ENCODE measurements around the gene FMN1. TPM values are rescaled to one million over a fixed set of nuclear protein-coding genes. Genes with fewer than 3 reads are reported as not detected.

FMN1 gene
- total RNA-seq, 1 donor from 2014 or later = 2.2 TPM

DNA sequence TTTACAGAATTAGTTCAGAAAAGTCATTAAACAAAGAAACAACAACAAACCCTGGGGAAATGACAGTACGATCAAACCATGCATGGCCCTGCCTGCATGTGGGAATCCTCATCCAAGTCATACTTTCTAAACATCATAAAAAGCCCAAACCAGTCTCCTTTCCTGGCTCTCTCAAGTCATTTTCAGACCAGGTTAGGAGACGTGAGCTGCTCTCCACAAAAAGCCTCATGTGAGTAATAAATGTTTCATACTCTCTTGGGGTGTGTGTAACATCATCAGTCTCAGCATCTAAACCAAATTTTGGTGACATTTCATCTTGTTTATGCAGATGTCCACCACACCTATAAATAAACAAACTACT, 457.8 kb downstream of the FMN1 start:
- intact Hi-C loops (cut with DNase I) = no loop called here
- no peak for DNase-seq (ENCODE audit: low spot score)

DNA sequence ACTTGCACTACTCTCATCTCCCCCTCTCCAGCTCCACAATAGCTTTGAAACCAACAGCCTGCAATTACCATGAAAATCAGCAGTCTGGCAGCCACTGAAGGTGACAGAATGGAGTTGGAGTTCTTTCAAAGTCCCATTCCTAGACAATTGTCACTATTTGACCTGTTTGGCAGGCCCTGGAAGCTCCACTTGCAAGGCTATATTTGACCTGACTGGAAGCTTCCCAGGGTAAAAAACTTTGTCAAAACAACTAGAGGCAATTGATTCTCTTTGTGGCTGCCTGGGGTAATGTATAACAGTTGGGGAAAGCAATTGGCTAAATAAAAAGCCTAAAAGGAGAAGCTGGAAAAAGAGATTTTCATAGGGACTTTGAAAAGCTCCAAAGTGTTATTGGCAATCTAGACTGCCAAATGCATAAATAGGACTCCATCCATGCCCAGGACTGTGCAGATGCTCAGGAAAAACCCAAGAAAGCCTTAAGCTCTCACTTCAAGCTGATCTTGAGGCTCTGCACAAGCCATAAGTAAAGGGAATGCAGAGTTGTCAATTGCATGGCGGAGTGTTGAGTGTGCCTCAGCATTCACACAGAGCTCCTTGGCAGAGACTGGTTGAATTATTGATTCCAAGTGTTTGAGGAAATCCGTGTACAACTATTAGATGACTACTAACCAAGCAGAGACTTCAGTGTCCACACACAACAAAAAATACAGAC, 458.4 kb downstream of the FMN1 start:
- intact Hi-C loops (cut with DNase I) = no loop called here
- DNase-seq (ENCODE audit: low spot score) = no peak

DNA sequence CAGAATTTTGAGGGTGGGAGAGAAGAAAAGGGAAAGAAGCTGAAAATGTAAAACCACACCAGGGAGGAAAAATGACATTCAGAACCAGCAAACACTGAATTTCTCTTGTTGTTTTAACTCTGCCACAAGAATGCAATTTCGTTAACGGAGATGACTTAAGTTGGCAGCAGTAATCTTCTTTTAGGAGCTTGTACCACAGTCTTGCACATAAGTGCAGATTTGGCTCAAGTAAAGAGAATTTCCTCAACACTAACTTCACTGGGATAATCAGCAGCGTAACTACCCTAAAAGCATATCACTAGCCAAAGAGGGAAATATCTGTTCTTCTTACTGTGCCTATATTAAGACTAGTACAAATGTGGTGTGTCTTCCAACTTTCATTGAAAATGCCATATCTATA, 461.2 kb downstream of the FMN1 start:
- DNase-seq (ENCODE audit: low spot score) = no peak
- intact Hi-C loops (cut with DNase I) = no loop called here

GRCh38 chr15:32732574-32733157, 461.8 kb downstream of the FMN1 start:
- intact Hi-C loops (cut with DNase I) = no loop called here
- DNase-seq (ENCODE audit: low spot score) = no peak

- intact Hi-C loops (cut with DNase I) = no loop called here
- no peak for DNase-seq (ENCODE audit: low spot score)
Measured at GRCh38 chr15:32730677-32731654, 463.5 kb downstream of the FMN1 start.

- intact Hi-C loops (cut with DNase I) = no loop called here
- no peak for DNase-seq (ENCODE audit: low spot score)
Measured at GRCh38 chr15:32729700-32730395, 464.7 kb downstream of the FMN1 start.

DNA sequence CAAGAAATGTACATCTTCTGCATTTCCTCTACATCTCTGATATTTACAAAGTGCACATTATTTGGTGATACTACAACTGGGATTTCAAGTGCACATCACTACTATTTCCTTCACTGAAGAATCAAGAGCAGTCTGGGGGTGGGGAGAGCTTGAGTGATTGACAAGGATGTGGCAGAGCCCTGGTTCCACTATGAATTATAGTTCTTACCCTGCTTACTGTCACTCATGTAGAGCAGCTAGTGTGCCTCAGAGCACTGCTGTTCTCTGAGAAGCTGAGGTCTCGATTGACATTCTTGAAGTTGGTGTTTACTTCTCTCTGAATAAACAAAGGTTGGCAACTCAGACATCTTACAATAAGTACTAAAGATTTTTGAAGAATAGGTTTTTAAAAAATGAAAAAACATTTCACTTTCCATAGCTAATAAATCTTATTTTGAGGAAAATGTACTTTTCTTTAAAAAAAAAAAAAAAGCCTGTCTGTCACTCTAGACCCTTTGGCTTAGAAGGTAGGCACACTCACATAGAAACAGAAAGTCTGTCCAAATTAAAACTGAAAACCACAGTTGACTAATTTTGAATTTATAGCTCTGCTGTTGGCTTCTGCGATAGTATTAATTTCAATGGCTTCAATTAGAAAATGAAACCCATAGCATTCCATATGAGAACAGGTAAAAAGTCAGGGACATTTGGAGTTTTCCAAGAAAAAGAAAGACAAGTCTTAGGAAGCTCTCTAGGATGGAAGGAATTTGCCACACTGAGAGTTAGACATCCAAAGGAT, 471.2 kb downstream of the FMN1 start:
- no peak for DNase-seq (ENCODE audit: low spot score)
- intact Hi-C loops (cut with DNase I) = no loop called here

DNA sequence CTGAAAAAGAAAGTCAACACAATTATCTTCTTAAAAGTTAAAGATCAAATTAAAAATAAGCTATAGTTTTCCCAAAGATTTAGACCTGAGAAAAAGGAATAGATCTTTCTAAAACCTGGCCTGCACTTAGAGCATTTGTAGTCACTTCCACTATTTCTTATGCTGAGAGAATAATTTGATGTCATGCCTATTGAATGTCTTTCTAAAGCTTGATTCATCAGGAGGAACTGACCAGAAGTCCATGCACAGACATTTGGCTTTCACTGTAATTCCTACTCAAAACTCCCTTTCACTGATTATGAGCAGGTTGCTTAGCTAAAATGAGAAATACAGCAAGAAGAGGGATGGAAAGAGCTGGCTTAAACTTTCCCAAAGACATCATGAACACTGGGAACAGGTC, 472.4 kb downstream of the FMN1 start:
- intact Hi-C loops (cut with DNase I) = no loop called here

GRCh38 chr15:32721596-32721995, 472.9 kb downstream of the FMN1 start:
- intact Hi-C loops (cut with DNase I) = no loop called here
- no peak for DNase-seq (ENCODE audit: low spot score)

More for the DNA sequence above, 472.4 kb downstream of the FMN1 start:
- no peak for DNase-seq (ENCODE audit: low spot score)

DNA sequence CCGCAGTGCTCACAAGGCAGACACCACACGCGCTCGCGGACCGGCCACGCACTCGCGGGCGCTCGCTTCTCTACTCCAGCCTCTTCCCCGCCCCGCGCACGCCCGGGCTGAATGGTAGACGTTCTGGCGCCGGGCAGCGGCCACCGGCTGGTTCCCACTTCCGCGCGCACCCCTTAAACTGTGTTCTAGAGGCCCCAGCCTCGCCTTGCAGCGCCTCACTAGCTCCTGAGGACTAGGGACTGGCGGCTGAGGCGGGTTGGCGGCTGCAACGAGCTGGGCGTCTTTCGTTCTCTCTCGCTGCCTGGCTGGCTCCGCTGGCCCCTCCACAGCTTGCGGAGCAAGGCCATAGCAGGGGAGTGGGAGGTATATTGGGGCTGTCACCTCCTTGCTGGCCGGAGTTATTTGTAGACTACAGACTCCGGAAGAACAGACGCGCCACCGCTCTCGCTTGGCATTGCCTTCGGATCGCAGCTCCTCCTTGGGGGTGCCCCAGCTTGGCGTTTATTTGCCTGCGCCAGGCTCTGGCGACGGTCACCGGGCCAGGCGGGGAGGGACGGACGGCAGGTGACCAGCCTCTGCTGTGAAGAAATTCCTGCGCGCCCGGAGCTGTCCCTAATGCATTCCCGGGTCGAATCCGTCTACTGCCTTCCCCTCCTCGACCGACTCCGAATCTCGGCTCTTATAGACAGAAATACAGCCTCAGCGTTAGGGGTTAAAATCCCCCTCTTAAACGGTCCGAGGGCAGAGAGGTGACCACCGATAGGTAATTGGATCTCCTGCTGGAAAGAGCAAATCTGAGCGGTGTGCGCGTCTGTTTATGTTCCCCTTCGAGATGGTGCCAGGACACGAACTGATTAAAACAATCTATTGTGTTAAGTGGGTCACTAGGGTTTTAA, 475.4 kb downstream of the FMN1 start:
- intact Hi-C loops (cut with DNase I) = no loop called here
- no peak for DNase-seq (ENCODE audit: low spot score)

DNA sequence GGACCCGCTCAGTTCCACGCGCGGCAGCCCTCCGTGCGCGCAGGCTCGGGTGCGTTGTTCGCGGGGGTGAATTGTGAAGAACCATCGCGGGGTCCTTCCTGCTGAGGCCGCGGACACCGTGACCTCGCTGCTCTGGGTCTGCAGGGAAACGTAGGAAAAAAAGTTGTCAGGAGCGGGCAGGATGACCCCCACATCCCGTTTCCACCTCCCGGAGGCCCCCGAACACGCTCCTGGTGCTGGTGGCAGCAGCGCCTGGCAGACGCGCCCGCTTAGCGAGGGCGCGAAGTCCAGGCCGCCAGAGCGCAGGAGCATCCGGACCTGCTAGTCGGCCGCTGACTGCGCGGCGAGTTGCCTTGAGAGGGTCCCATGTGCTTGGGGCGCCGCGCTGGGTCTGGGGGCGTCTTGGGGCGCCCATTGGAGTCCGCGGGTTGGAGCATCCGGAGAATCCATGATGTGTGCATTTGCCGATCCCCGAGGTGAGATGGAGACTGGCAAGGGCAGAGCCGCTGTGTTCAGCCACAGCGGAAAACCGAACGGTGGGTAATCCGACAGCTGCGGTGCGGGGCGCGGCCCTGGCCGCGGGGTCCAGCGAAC, 476.2 kb downstream of the FMN1 start:
- no peak for DNase-seq (ENCODE audit: low spot score)
- intact Hi-C loops (cut with DNase I) = no loop called here

DNA sequence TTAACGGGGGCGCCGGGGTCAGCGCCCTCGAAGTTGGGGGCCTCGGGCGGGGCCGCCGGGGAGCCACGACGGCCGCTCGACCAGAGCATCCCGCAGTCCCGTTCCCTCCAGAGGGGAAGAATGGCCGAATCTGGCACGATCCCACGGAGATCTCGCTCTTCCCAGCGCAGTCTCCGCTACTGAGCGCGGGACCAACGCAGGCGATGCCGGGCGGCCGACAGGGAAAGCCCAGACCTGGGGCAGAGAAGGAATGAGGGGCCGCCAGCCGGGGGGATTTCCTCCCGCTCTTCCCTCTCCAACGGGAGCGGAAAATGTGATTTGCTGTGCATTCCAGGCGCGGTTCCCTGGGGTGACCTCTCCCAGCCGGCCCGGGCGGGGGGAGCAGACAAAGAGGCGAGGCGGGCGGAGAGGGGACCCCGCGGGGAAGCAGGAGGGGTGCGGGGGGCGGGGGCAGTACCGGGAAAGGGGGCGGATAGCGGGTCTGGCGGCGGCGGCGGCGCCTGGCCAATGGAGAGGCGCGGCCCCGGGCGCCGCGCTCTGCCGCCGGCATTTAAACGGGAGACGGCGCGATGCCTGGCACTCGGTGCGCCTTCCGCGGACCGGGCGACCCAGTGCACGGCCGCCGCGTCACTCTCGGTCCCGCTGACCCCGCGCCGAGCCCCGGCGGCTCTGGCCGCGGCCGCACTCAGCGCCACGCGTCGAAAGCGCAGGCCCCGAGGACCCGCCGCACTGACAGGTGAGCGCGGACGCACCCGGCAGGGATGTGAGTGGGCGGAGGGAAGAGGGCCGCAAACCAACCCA, 476.9 kb downstream of the FMN1 start, which contains the start of gene GREM1:
Gene GREM1 (plus strand): TSS at position 579 of the 801 bp plus-strand sequence. CDS start 12,687 bp downstream, outside the sequence.
- intact Hi-C loops (cut with DNase I) = no loop called here
- no peak for DNase-seq (ENCODE audit: low spot score)

- intact Hi-C loops (cut with DNase I) = no loop called here
- no peak for DNase-seq (ENCODE audit: low spot score)
Measured at GRCh38 chr15:32716915-32717425, 477.5 kb downstream of the FMN1 start.

DNA sequence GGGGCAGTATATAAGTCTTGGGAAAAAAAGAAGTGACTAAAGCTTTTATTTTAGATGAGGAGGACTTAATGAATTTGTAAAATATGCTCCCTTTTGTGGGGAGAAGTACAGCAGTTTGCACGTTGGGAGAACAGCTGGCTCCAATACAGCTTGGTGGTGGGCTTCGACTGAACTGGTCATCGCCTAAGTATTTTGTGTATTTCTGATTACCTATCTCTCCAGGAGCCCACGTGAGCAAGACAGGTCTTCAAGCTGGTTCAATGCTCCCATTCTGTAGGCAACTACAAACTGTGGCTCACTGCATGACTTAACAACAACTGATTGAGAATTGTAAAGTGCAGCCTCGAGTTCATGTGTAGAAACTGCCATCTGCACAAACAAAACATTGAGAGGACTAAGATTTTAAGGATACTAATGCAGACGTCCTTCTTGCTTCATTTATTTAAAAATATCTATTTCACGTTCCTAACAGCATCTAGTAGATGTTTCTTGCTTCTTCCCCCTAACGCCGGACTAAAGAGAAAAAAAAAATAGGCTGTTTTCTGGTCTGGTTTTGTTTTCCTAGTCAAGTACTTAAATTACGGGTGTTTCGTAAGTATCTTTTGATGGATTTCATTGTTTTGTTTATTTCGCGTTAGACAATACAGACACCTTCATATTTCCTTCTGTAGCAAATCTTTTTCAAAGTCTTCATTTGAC, 478.1 kb downstream of the FMN1 start:
- no peak for DNase-seq (ENCODE audit: low spot score)
- intact Hi-C loops (cut with DNase I) = no loop called here
